Transverse colon (tissue), 4 donors: ENCODE results near the gene PIMREG. TPM values are rescaled to one million over a fixed set of nuclear protein-coding genes. Genes with fewer than 3 reads are reported as not detected.

Source experiments
- DNase-seq: peaks from one replicate; pipeline ENCODE4 v3.0.0-alpha.2; 2019
- H3K27ac ChIP-seq, 4 donors: fragments of 200-600 bp; sonication (generic); 2 replicates each; pipeline ENCODE4 v1.5.1; 2016 to 2018; ENCODE audit warnings: inconsistent platforms in 4 of 4
- H3K27me3 ChIP-seq: fragments of 200-600 bp; sonication (generic); 2 replicates; pipeline ENCODE4 v1.5.1; 2017; ENCODE audit warnings: inconsistent platforms
- H3K36me3 ChIP-seq, 4 donors: fragments of 200-600 bp; sonication (generic); 2 replicates each; pipeline ENCODE4 v1.5.1; 2017 to 2019; ENCODE audit warnings: inconsistent platforms in 4 of 4
- H3K4me1 ChIP-seq, 4 donors: fragments of 200-600 bp; sonication (generic); 2 replicates each; pipeline ENCODE4 v1.5.1; 2017 to 2020; ENCODE audit warnings: inconsistent platforms in 4 of 4
- H3K4me3 ChIP-seq, 4 donors: fragments of 200-600 bp; sonication (generic); 1 replicate in 1 of 4; 2 replicates in 3 of 4; pipeline versions ENCODE4 v1.5.1 to v1.6.1; 2017 to 2019; ENCODE audit warnings: inconsistent platforms in 4 of 4
- H3K9me3 ChIP-seq, 2 donors: fragments of 200-600 bp; sonication (generic); 2 replicates each; pipeline ENCODE4 v1.5.1; 2017 to 2019; ENCODE audit warnings: inconsistent platforms in 2 of 2
- CTCF ChIP-seq, 5 experiments: fragments of 200-600 bp in 3 of 5; fragments of 450-650 bp in 2 of 5; sonication (generic) in 3 of 5; IDR thresholded peaks; 1 replicate in 2 of 5; 2 replicates in 3 of 5; pipeline ENCODE4 v1.5.1; 2016 to 2017; ENCODE audit warnings: antibody characterized with exemption in 5 of 5, inconsistent platforms in 3 of 5, mild to moderate bottlenecking in 2 of 5, moderate library complexity in 1 of 5
- EP300 ChIP-seq: sonication (generic); formaldehyde crosslinking; IDR thresholded peaks from one replicate; pipeline ENCODE4 v1.6.1; 2017; ENCODE audit warnings: antibody characterized with exemption, low read depth
- POLR2A ChIP-seq: fragments of 450-650 bp; IDR thresholded peaks from one replicate; pipeline ENCODE4 v1.6.1; 2016; ENCODE audit warnings: antibody characterized with exemption, mild to moderate bottlenecking, moderate library complexity
- POLR2AphosphoS5 ChIP-seq, 3 donors: sonication (generic); formaldehyde crosslinking; IDR thresholded peaks; one replicate each; pipeline ENCODE4 v1.6.1; 2016; ENCODE audit warnings: antibody characterized with exemption in 3 of 3
- WGBS, 2 donors: methylation state at CpG; one replicate each; pipeline ENCODE4 v1.1.5; 2018; ENCODE audit warnings: low coverage in 1 of 2; 5-methylcytosine and 5-hydroxymethylcytosine counted together
- in situ Hi-C, 4 donors: fragments of 200-750 bp; cut with MboI; loops; one replicate each; pipeline versions ENCODE4 v1.15.0 to v1.15.1; 2017; ENCODE audit warnings: low sequenced_read_pairs in 3 of 4, low pct_ligation_motif_present in 1 of 4, low pct_unique_long_range_greater_than_20kb in 1 of 4
- intact Hi-C: fragments of 100-400 bp; cut with DNase I; formaldehyde crosslinking; loops from one replicate; pipeline ENCODE4 v1.15.1; 2023; ENCODE audit warnings: low total_unique reads
- total RNA-seq, 4 donors: library from RNA; depleted of rRNA; stranded (reverse); fragments of >200 nt; gene quantifications; one replicate each; pipeline ENCODE4 v1.1.0, GENCODE V29; 2016

PIMREG gene
- total RNA-seq, 4 donors from 2014 or later, result 0.41 to 8.4 (median 0.79) TPM; not detected in 1

GRCh38 chr17:6496640-6497441 is 52.6 kb downstream of the PIMREG start:
- H3K27me3 ChIP-seq, result no peaks in the 10 kb centered on the region
- DNase-seq, result no peak
- in situ Hi-C loops (no loop called here), intact Hi-C loops (no loop called here)
- 71 to 86% methylated on average over 7 to 15 of the region's 15 CpGs for WGBS, 2 donors
- no peak overlapping the region for H3K27ac ChIP-seq
- no peak for TF ChIP-seq POLR2AphosphoS5 (IDR thresholded peaks at IDR 0.05)
- TF ChIP-seq EP300, result no peak
- no peak for TF ChIP-seq POLR2A
- TF ChIP-seq CTCF (IDR thresholded peaks at IDR 0.05), result no peak
- no peaks in the 10 kb centered on the region for H3K36me3 ChIP-seq
- peaks cover 5 to 32% (median 12%) of the 10 kb centered on the region in 4 donors for H3K4me1 ChIP-seq
- H3K4me3 ChIP-seq, result no peak overlapping the region
- no peaks in the 10 kb centered on the region for H3K9me3 ChIP-seq

- H3K4me3 ChIP-seq, result no peak overlapping the region
- peaks cover 5 to 32% (median 12%) of the 10 kb centered on the region in 4 donors for H3K4me1 ChIP-seq
- in situ Hi-C loops, result no loop called here
- no peak for DNase-seq
- TF ChIP-seq POLR2A (no peak), EP300 (no peak), POLR2AphosphoS5 (IDR thresholded peaks at IDR 0.05) (no peak)
- no peaks in the 10 kb centered on the region for H3K27me3 ChIP-seq
- H3K36me3 ChIP-seq, result no peaks in the 10 kb centered on the region
- intact Hi-C loops, result no loop called here
- H3K9me3 ChIP-seq, result no peaks in the 10 kb centered on the region
- no peak overlapping the region for H3K27ac ChIP-seq
- 76% methylated on average over 17 of the region's 17 CpGs; no CpG with 5 or more reads in 1 of the 2 donors for WGBS, 2 donors
These were observed 53.4 kb downstream of the PIMREG start for GRCh38 chr17:6497496-6498221.

GRCh38 chr17:6498356-6498755 is 54.1 kb downstream of the PIMREG start:
- peaks cover 2 to 27% (median 11%) of the 10 kb centered on the region in 4 donors for H3K4me1 ChIP-seq
- in situ Hi-C loops, result no loop called here
- DNase-seq, result no peak

GRCh38 chr17:6498901-6499540 is 54.8 kb downstream of the PIMREG start:
- DNase-seq, result no peak
- in situ Hi-C loops, result no loop called here
- intact Hi-C loops, result no loop called here
- no peaks in the 10 kb centered on the region for H3K27me3 ChIP-seq
- H3K4me3 ChIP-seq, result no peak overlapping the region
- peaks cover 0 to 20% (median 8%) of the 10 kb centered on the region in 4 donors for H3K4me1 ChIP-seq
- 90 to 94% methylated on average over 2 to 10 of the region's 10 CpGs for WGBS, 2 donors
- H3K36me3 ChIP-seq, result no peaks in the 10 kb centered on the region
- no peak for TF ChIP-seq POLR2AphosphoS5 (IDR thresholded peaks at IDR 0.05)
- no peak for TF ChIP-seq POLR2A
- TF ChIP-seq CTCF (IDR thresholded peaks at IDR 0.05), result no peak
- no peak for TF ChIP-seq EP300
- no peak overlapping the region for H3K27ac ChIP-seq
- no peaks in the 10 kb centered on the region for H3K9me3 ChIP-seq

More at GRCh38 chr17:6498356-6498755, 54.1 kb downstream of the PIMREG start:
- H3K36me3 ChIP-seq, result no peaks in the 10 kb centered on the region
- intact Hi-C loops, result no loop called here
- no peak overlapping the region for H3K4me3 ChIP-seq
- H3K27ac ChIP-seq, result no peak overlapping the region
- TF ChIP-seq EP300 (no peak), POLR2A (no peak), CTCF (IDR thresholded peaks at IDR 0.05) (no peak), POLR2AphosphoS5 (IDR thresholded peaks at IDR 0.05) (no peak)
- no peaks in the 10 kb centered on the region for H3K27me3 ChIP-seq
- no peaks in the 10 kb centered on the region for H3K9me3 ChIP-seq
- 79 to 85% methylated on average over 7 of the region's 7 CpGs for WGBS, 2 donors

Other genes starting within 250 kb of the PIMREG start
- not detected for gene AIPL1, start 9.3 kb upstream of the PIMREG start, total RNA-seq
- 10 to 100 TPM; 12.7 to 51.6 (median 29.7) TPM for gene PITPNM3, start 112.1 kb downstream of the PIMREG start, total RNA-seq
- gene KIAA0753, start 196.3 kb downstream of the PIMREG start, total RNA-seq, result 10 to 100 TPM in 3 of 4 donors, 1 to 10 TPM in 1; 9.8 to 41.1 (median 16.9) TPM
- 100 to 1,000 TPM in 3 of 4 donors, 10 to 100 TPM in 1; 60.2 to 439 (median 238) TPM for gene TXNDC17, start 196.6 kb downstream of the PIMREG start, total RNA-seq
- gene MED31, start 207.2 kb downstream of the PIMREG start, total RNA-seq, result 10 to 100 TPM in 1 of 4 donors, 1 to 10 TPM in 3; 1.2 to 36.3 (median 5.9) TPM
- gene C17orf100, start 207.3 kb downstream of the PIMREG start, total RNA-seq, result 1 to 10 TPM in 2 of 4 donors, not detected in 2; 1.4 to 1.7 TPM